HG02642 (cell line): ENCODE results near the gene PRSS23.

ENCODE experiments used
- ATAC-seq: cut with Tn5 transposase; IDR thresholded peaks from one replicate; pipeline ENCODE4 v1.9.1; 2021; ENCODE audit warnings: mild to moderate bottlenecking; ENCODE audit not compliant: unreplicated experiment, poor library complexity

Gene PRSS23

GRCh38 chr11:86787656-86788055, 12.7 kb upstream of the PRSS23 start:
- no peak for ATAC-seq

DNA sequence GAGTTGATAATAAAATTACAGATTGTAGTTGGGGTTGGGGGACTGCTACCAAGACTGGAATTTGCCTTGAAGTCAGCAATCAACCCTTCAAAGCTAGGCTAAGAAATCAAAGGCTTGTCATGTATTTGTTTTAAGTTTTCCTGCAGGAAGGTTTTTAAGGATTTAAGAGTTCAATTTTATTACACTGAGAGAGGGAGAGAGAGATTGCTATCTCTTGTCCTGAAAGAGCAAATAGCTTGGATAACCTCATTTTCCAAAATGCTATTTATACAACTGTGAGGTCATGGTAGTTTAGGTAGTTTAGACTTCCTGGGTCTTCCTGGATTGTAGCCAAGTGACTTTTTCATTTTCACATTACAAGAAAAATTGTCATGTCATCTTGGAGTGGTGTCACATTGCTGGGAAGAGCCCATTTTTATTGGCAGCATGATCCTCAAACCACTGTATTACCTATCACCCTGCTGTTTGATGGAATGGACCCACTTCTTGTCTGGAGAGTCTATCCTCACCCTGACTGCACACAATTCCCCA, 10.1 kb upstream of the PRSS23 start:
- no peak for ATAC-seq

DNA sequence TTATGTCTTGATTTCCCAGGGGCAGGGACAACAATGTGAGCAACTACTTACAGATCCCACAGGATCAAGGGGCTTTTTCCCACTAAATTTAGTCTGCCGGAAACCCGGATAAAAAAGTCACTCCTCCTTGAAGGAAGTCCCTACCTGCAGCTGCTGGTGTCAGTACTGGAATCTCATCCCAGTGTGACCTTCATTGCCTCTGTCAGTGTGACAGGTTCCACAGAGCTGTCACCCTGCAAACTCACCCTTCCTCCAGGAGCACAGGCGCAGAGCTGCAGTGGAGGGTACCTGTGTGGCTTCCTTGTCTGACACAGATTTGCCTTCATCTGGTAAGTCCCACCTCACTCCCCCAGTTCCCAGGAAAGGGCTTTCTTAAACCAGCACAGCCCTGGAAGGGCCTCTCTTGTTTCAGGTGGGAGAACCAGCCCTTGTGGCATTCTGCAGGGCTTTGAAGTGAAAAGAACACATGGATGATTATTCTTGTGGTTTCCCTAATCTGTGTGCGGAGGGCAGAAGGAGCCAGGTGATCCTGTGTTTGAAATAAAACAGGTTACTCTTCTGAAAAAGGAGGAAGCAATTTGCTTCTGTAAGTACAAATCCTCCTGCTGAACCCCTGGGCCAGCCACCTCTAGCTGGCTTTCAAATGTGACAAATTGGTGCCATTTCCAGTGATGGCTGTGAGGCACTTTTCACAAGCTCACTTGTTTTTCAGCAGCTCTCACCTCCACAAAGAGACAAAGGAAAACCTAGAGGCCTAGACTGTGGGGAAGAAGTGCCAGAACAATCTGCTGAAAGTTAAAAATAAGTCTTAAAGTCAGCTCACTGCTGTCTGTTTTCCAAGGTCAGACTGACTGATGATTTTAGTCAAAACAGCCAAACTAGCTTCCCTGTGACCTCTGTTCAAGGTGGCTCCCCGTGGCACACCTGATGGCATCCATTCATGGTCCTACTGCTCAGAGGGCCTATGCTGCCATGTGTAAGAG, 9.2 kb upstream of the PRSS23 start:
- no peak for ATAC-seq

DNA sequence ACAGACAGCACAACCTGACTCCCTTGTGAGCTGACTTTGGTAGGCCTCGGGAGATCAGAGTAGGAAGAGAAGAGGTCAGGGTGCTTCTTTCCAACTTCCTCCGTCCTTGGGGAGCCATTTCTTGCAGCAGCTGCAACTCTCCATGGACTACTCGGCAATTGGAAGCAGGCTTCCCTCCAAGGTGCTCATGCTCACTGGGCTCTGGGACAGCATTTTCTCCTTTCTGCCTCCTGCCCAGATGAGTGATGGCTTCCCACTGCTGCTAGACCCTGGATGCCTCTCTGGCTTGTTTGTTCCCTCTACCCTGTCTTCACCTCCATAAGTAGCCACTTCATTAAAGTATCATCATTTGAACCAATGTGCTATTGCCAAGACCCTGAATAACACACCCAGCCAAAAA, 8.2 kb upstream of the PRSS23 start:
- no peak for ATAC-seq

GRCh38 chr11:86793307-86793706, 7.0 kb upstream of the PRSS23 start:
- ATAC-seq: no peak

DNA sequence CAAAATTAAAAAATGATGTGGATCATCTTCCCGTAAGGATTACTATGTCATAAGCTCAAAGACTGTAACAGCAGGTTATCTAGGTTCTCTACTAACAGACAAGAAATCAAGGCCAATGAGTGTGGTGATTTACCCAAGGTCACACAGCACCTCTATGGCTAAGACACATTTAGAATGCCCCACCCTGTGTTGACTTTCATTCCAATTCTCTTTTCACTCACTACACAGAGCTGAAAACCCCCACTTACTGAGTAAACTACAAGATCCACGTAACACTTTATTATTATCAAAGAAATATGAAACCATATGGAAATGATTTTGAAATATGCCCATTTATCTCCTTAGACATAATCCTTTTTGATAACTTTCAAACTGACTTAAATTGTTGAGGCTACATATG, 4.8 kb upstream of the PRSS23 start:
- no peak for ATAC-seq

GRCh38 chr11:86795949-86796348, 4.4 kb upstream of the PRSS23 start:
- ATAC-seq: no peak

- no peak for ATAC-seq
Observed at GRCh38 chr11:86797133-86797532, 3.2 kb upstream of the PRSS23 start.

GRCh38 chr11:86798988-86799387, 1.4 kb upstream of the PRSS23 start:
- ATAC-seq: no peak

DNA sequence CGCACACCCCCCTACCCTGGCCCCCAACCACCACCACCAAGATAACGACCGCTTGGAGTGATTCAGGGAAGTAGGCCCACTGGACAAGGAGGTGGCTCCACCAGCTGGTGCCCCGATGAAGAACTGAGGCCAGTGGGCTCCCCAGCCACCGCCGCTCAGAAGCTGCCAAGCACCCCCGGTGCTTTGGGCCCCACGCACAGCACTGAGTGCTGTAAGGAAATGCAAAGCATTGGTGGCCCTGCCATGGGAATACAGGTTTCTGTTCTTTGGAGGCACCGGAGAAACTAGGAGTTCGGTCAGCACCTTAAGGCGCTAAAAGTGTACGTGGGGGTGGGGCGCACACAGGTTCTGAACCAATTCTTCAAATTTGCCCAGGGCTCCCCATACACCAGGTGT, 664 bp upstream of the PRSS23 start:
- ATAC-seq: no peak

- ATAC-seq: no peak
Observed at GRCh38 chr11:86800960-86801272, 574 bp downstream of the PRSS23 start.

- ATAC-seq: no peak
Observed at GRCh38 chr11:86801364-86801763, 1.0 kb downstream of the PRSS23 start.

- no peak for ATAC-seq
Observed at GRCh38 chr11:86802146-86802545, 1.8 kb downstream of the PRSS23 start.

GRCh38 chr11:86802601-86803051, 2.3 kb downstream of the PRSS23 start:
- peak; percentile 37 for ATAC-seq

- no peak for ATAC-seq
Observed at GRCh38 chr11:86803136-86804045, 3.0 kb downstream of the PRSS23 start.

DNA sequence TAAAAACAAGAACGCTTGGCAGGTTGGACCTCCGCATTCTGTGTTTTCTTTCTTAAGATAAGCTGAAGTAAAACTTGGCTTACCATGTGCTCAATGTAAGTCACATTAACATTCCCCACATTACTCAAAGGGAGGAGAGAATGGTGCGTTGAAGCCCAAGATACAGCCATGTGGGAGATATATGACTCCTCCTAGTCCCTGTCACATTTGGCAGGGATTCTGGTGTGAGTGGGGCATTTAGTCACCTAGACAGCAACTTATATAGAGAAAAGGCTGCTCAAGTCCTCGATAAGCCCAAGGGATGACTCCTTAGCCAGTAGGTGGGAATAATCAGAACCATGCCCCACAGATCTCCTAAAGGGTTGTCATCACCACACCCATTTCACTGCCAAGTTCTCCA, 4.6 kb downstream of the PRSS23 start:
- no peak for ATAC-seq

GRCh38 chr11:86805873-86806310, 5.5 kb downstream of the PRSS23 start:
- peak; percentile 81 for ATAC-seq

DNA sequence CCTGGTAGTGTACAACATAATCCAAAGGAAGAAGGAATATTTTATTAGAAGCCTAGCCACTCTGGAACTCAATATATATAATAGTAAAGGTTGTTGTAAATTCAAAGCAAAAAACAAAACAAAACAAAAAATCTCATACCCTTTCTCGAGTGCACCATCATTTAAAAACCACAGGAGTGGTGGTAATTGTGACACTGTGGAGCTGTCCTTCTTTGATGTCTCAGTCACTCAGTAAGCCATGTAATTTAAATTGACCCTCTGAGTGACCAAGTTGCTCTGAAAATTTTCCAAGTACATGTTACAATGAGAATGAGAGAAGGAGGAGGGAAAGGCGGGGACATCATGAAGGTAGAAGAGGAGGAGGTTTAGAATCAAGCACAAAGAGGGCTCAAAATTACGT, 6.6 kb downstream of the PRSS23 start:
- no peak for ATAC-seq

DNA sequence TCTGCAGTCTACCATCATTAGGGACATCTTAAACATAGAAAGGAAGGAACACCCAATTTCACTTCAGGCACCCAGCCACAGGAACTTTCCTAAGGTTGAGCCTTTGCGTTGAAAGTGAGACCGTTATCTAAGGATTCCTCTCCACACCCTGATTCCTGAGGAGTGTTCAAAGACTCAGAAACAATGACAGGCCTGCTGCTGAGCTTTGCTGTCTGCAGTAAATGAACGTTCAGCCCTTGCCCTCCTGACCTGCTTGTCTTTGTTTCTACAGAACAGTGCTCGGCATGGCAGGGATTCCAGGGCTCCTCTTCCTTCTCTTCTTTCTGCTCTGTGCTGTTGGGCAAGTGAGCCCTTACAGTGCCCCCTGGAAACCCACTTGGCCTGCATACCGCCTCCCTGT, 7.0 kb downstream of the PRSS23 start:
- no peak for ATAC-seq

GRCh38 chr11:86809561-86809960, 9.2 kb downstream of the PRSS23 start:
- ATAC-seq: no peak

DNA sequence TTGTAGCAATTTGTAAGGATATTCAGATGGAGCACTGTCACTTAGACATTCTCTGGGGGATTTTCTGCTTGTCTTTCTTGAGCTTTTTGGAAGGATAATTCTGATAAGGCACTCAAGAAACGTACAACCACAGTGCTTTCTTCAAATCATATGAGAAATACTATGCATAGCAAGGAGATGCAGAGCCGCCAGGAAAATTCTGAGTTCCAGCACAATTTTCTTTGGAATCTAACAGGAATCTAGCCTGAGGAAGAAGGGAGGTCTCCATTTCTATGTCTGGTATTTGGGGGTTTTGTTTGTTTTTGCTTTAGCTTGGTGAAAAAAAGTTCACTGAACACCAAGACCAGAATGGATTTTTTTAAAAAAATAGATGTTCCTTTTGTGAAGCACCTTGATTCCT, 9.9 kb downstream of the PRSS23 start:
- no peak for ATAC-seq
